Calu3 (cell line): ENCODE data around the gene NPTX2. TPM values are rescaled to one million over a fixed set of nuclear protein-coding genes. Genes with fewer than 3 reads are reported as not detected.

Experiments used
- BruUV-seq: library from RNA; stranded (reverse); fragments of 400-500 nt; replicated peaks from 2 replicates; lab custom pipeline; 2021; lab: Mats Ljungman, UMichigan
- CTCF ChIA-PET: fragments of 300-600 bp; sonication (Branson Sonifier 250); formaldehyde crosslinking; loops from one replicate; lab custom pipeline; 2022; ENCODE audit warnings: antibody characterized with exemption; lab: Charles Lee
- DNase-seq: peaks from one replicate; pipeline ENCODE4 v3.0.0; 2022
- H3K27ac Mint-ChIP-seq: one replicate; pipeline ENCODE4 v1.8.0; 2022; ENCODE audit warnings: mixed read lengths; ENCODE audit not compliant: unreplicated experiment
- H3K27me3 Mint-ChIP-seq: one replicate; pipeline ENCODE4 v1.8.0; 2022; ENCODE audit warnings: mixed read lengths; ENCODE audit not compliant: unreplicated experiment
- H3K36me3 Mint-ChIP-seq: one replicate; pipeline ENCODE4 v1.8.0; 2022; ENCODE audit warnings: mild to moderate bottlenecking, moderate library complexity, mixed read lengths; ENCODE audit not compliant: insufficient read depth, unreplicated experiment
- H3K4me1 Mint-ChIP-seq: one replicate; pipeline ENCODE4 v1.8.0; 2022; ENCODE audit warnings: mild to moderate bottlenecking, low read depth, mixed read lengths; ENCODE audit not compliant: unreplicated experiment
- H3K4me3 Mint-ChIP-seq: one replicate; pipeline ENCODE4 v1.8.0; 2022; ENCODE audit warnings: mild to moderate bottlenecking, low read depth, moderate library complexity, mixed read lengths; ENCODE audit not compliant: unreplicated experiment
- H3K9me3 Mint-ChIP-seq: one replicate; pipeline ENCODE4 v1.8.0; 2022; ENCODE audit warnings: low read depth, mixed read lengths; ENCODE audit not compliant: unreplicated experiment
- intact Hi-C: fragments of 100-400 bp; cut with micrococcal nuclease; formaldehyde crosslinking; loops from one replicate; pipeline ENCODE4 v1.10.0; 2022; ENCODE audit not compliant: unreplicated experiment
- total RNA-seq: library from RNA; stranded (reverse); gene quantifications from 2 replicates; pipeline ENCODE4 v1.2.3, GENCODE V29; 2022
- TF ChIP-seq, protein P1 (sequence below): fragments of 200-600 bp; IDR thresholded peaks from one replicate; pipeline ENCODE4 v1.8.0; 2022; ENCODE audit warnings: antibody characterized with exemption; ENCODE audit not compliant: unreplicated experiment

NPTX2 gene
- total RNA-seq, 1 experiment from 2014 or later: not detected

DNA sequence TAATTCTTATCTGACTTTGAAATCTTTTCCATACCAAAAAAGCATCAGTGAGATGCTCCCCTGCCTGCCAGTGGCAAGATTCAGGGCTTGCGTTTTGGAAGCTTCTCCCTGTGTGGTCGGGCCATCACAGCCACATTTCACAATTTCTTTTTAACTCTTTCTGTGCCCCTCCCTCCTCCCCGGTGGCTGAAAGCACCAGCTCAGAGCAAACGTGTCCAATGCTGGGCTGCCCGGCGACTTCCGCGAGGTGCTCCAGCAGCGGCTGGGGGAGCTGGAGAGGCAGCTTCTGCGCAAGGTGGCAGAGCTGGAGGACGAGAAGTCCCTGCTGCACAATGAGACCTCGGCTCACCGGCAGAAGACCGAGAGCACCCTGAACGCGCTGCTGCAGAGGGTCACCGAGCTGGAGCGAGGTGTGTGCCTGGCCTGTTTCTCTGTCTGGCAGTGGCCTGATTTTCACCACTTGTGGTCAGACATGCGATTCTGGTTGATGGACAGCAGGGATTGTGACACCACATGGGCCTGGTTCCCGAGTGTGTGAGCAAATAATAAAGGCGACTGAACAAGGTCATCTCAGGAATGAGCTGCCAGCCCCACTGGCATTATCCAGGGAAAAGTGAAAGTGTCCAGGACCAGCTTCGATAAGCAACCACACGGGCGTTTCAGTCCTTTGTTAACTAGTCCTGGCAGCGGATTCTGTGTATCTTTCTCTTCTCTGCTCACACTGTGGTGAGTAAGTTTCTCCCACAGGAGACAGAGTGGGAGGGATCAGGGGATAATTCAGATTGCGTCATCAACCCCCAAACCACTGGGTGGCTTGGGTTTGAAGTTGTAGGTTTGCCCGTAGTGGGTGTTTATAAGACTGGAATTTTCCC is 2.6 kb downstream of the NPTX2 start:
- intact Hi-C loops: no loop called here
- peak; percentile 36 for DNase-seq
- BruUV-seq: no TSS peak
- no peak overlapping the region for H3K27ac Mint-ChIP-seq
- CTCF ChIA-PET: interaction anchor here (0.6 kb wide), 1 partner anchor 688 kb away, joined by 3 read pairs; no protein-coding TSS in a partner anchor
- H3K36me3 Mint-ChIP-seq: no peaks in the 10 kb centered on the region
- peak overlapping the region; percentile 50 for H3K4me3 Mint-ChIP-seq
- H3K27me3 Mint-ChIP-seq: peaks cover 80% of the 10 kb centered on the region
- no peaks in the 10 kb centered on the region for H3K4me1 Mint-ChIP-seq
- H3K9me3 Mint-ChIP-seq: no peaks in the 10 kb centered on the region
- TF ChIP-seq, protein P1, sequence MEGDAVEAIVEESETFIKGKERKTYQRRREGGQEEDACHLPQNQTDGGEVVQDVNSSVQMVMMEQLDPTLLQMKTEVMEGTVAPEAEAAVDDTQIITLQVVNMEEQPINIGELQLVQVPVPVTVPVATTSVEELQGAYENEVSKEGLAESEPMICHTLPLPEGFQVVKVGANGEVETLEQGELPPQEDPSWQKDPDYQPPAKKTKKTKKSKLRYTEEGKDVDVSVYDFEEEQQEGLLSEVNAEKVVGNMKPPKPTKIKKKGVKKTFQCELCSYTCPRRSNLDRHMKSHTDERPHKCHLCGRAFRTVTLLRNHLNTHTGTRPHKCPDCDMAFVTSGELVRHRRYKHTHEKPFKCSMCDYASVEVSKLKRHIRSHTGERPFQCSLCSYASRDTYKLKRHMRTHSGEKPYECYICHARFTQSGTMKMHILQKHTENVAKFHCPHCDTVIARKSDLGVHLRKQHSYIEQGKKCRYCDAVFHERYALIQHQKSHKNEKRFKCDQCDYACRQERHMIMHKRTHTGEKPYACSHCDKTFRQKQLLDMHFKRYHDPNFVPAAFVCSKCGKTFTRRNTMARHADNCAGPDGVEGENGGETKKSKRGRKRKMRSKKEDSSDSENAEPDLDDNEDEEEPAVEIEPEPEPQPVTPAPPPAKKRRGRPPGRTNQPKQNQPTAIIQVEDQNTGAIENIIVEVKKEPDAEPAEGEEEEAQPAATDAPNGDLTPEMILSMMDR: no peak

DNA sequence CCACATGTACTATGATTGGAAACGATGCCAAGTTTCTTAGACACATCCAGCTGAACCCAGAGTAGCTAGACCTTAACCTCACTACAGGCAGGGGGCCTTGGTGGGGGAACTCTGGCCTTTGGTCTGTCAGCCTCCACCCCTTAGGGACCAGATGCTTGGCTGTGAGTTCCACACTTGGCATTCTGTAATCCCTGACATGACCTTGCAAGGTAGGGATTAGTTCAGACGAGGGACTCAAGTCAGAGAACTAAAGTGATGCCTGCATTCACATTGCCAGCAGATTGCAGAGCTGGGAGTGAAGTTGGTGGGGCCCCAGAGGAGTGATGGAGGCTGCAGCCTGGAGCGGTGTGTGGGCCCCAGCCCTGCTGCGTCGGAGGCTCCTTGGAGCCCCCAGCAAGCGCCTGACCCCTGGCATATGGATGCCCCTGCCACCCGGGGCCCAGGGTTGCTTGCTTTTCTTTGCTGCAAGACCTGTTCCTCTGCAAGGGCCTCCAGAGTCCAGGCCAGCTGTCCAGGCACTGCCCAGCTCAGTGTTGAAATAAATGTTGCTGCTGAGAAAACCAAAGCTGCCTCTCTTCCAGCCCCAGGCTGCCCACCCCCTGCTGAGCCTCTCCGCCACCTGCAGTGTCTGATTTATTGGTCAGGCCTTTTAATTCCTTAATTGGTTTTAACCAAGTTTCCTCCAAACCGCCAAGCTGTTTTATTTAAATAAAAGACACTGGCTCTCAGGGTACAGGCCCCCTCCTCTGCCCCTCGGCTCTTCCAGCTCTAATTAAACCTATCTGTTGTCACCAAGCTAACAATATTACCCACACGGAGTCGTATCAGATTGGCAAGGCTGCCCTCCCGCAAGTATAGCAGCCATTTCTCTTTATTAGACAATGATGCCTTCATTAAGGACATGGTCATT is 4.7 kb downstream of the NPTX2 start:
- DNase-seq: no peak
- no TSS peak for BruUV-seq
- no peak overlapping the region for H3K27ac Mint-ChIP-seq
- peaks cover 79% of the 10 kb centered on the region for H3K27me3 Mint-ChIP-seq
- intact Hi-C loops: no loop called here
- CTCF ChIA-PET: no interaction called here
- H3K4me3 Mint-ChIP-seq: no peak overlapping the region
- no peaks in the 10 kb centered on the region for H3K4me1 Mint-ChIP-seq
- H3K36me3 Mint-ChIP-seq: no peaks in the 10 kb centered on the region
- TF ChIP-seq, protein P1: no peak
- no peaks in the 10 kb centered on the region for H3K9me3 Mint-ChIP-seq

DNA sequence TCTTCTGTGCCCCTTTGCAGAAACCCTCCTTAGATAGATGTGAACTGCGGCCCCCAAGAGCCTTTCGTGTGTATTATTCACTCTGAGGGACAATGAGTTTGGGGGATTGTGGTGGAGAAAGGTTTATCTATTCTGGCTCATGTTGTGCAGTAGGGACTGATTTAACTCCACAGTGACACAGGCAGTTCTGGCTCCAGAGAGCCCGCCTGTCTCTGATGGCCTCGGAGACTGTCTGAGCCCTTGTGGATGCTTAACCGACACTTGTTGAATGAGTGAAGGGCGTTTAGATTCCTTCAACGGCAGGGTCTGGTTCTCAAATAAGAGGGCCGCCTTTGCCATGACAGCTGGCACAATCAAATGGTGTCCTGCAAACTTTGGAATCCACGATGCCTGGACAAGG is 5.8 kb downstream of the NPTX2 start:
- CTCF ChIA-PET: no interaction called here
- intact Hi-C loops: no loop called here
- BruUV-seq: no TSS peak

DNA sequence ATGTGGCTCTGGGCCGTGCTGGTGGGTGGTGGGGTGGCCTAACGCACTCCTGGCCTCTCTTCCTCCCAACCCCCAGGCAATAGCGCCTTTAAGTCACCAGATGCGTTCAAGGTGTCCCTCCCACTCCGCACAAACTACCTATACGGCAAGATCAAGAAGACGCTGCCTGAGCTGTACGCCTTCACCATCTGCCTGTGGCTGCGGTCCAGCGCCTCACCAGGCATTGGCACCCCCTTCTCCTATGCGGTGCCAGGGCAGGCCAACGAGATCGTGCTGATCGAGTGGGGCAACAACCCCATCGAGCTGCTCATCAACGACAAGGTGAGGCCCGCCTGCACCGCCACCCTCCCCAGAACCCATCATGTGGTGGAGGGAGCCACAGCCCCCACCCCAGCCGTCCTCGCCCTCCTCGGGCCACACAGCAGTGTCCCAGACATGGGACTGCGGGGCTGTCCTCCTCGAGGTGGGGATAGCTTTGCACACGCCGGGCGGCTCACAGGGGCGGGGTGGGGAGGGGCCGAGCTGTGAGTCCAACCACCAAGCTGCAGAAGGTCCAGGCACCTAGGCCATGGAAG is 7.8 kb downstream of the NPTX2 start:
- Mint-ChIP-seq H3K4me1 (no peaks in the 10 kb centered on the region), H3K4me3 (no peak overlapping the region), H3K9me3 (no peaks in the 10 kb centered on the region), H3K27me3 (peaks cover 84% of the 10 kb centered on the region), H3K36me3 (no peaks in the 10 kb centered on the region), H3K27ac (no peak overlapping the region)
- TF ChIP-seq, protein P1: no peak
- no peak for DNase-seq
- no TSS peak for BruUV-seq
- CTCF ChIA-PET: no interaction called here
- intact Hi-C loops: no loop called here

More for the DNA sequence above, 5.8 kb downstream of the NPTX2 start:
- H3K4me1 Mint-ChIP-seq: no peaks in the 10 kb centered on the region
- no peak overlapping the region for H3K4me3 Mint-ChIP-seq
- TF ChIP-seq, protein P1: no peak
- no peak for DNase-seq
- H3K36me3 Mint-ChIP-seq: no peaks in the 10 kb centered on the region
- H3K9me3 Mint-ChIP-seq: no peaks in the 10 kb centered on the region
- peaks cover 87% of the 10 kb centered on the region for H3K27me3 Mint-ChIP-seq
- no peak overlapping the region for H3K27ac Mint-ChIP-seq
